NCI-H1092 (cell line): ENCODE measurements around the gene IKBIP.
"Not testable (repeated sequence)": the region's sequence is repeated elsewhere in the genome, so short reads cannot be mapped to it uniquely, and the experiment has no call there.

Experiments used
- DNase-seq: peaks from one replicate; lab custom pipeline; 2025; lab: John Stamatoyannopoulos, UW

Gene IKBIP

DNA sequence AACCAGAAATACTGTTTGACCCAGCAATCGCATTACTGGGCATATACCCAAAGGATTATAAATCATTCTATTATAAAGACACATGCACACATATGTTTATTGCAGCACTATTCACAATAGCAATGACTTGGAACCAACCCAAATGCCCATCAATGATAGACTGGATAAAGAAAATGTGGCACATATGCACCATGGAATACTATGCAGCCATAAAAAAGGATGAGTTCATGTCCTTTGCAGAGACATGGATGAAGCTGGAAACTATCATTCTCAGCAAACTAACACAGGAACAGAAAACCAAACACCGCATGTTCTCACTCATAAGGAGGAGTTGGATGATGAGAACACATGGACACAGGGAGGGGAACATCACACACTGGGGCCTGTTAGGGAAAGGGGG, 67.8 kb downstream of the IKBIP start:
- DNase-seq: not testable (repeated sequence)

DNA sequence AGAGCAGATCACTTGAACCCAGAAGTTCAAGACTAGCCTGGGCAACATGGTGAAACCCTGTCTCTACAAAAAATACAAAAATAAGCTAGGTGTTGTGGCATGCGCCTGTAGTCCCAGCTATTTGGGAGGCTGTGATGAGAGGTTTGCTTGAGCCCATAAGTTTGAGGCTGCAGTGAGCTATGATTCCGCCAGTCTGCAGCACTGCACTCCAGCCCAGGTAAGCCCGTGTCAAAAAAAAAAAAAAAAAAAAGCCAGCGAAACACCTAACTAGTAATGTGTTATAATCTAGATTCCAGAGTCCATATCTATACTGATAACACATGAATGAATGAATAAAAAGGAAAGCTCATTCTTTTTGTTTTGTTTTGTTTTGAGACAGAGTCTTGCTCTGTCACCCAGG, 69.6 kb downstream of the IKBIP start:
- no peak for DNase-seq
